ENCODE data around the gene MTHFD1L. TPM values are rescaled to one million over a fixed set of nuclear protein-coding genes. Genes with fewer than 3 reads are reported as not detected.

Gene MTHFD1L
- total and polyA plus RNA-seq, 2 donors = 13.9 to 16.0 TPM

DNA sequence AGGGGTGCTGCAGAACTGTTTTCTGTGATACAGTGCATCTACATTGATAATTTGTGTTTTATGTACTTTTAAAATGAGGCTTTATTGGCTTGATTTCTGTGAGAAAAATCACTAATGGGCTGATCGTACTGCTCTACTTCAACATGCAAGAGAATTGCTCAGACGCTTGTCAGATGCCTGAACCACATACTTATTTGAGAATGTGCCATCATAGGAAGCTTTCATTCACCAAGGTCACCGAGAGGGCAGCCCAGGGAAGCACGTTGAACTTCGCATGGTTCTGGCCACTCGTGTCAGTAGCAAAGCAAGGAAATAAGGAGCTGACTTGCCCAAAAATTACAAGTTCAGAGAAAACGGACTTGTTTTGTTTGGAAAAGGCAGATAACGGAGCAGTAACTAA, 205.8 kb downstream of the MTHFD1L start:
- no peaks in the 10 kb centered on the region for H3K27me3 ChIP-seq (ENCODE audit: control insufficient read depth in 2 of 2, insufficient read depth in 1 of 2, low read length in 1 of 2)
- no peak for DNase-seq (ENCODE audit: low read depth in 6 of 9, low spot score in 9 of 9)
- peaks cover 0 to 3% of the 10 kb centered on the region in 2 donors for H3K9me3 ChIP-seq (ENCODE audit: control insufficient read depth in 2 of 2, insufficient read depth in 1 of 2, low read length in 1 of 2)
- no peaks in the 10 kb centered on the region for H3K4me1 ChIP-seq (ENCODE audit: control insufficient read depth in 2 of 2, insufficient read depth in 2 of 2, low read length in 2 of 2)
- no peak overlapping the region for H3K4me3 ChIP-seq (ENCODE audit: low read length in 2 of 2)
- H3K36me3 ChIP-seq (ENCODE audit: control insufficient read depth in 2 of 2, insufficient read depth in 2 of 2, low read length in 1 of 2) = no peaks in the 10 kb centered on the region
- 92% methylated on average over 8 of the region's 8 CpGs for WGBS
- no peak overlapping the region for H3K27ac ChIP-seq (ENCODE audit: low read depth in 1 of 2, low read length in 1 of 2)

DNA sequence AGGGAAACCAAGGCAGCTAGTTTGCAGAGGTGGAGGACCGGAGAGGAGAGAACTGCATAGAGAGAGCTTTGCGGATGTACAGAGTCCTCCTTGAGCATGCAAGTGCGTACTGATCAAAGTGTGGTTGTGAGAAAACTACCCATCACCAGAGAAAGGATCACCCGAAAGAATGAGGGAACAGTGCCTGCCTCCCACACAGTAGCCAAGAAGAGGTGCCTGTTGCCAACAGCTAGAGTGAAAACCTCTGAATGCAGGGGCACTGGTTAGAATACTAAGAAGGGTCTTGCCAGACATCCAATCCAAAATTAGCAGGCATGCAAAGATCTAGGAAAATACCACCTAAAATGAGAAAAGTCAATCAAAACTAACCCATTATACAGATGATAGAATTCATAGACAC, 207.6 kb downstream of the MTHFD1L start:
- Histone ChIP-seq H3K9me3 (ENCODE audit: control insufficient read depth in 2 of 2, insufficient read depth in 1 of 2, low read length in 1 of 2) (peaks cover 0 to 11% of the 10 kb centered on the region in 2 donors), H3K36me3 (ENCODE audit: control insufficient read depth in 2 of 2, insufficient read depth in 2 of 2, low read length in 1 of 2) (no peaks in the 10 kb centered on the region), H3K27ac (ENCODE audit: low read depth in 1 of 2, low read length in 1 of 2) (no peak overlapping the region), H3K4me3 (ENCODE audit: low read length in 2 of 2) (no peak overlapping the region), H3K4me1 (ENCODE audit: control insufficient read depth in 2 of 2, insufficient read depth in 2 of 2, low read length in 2 of 2) (no peaks in the 10 kb centered on the region), H3K27me3 (ENCODE audit: control insufficient read depth in 2 of 2, insufficient read depth in 1 of 2, low read length in 1 of 2) (no peaks in the 10 kb centered on the region)
- no peak for DNase-seq (ENCODE audit: low read depth in 6 of 9, low spot score in 9 of 9)
- WGBS = 82% methylated on average over 4 of the region's 4 CpGs

DNA sequence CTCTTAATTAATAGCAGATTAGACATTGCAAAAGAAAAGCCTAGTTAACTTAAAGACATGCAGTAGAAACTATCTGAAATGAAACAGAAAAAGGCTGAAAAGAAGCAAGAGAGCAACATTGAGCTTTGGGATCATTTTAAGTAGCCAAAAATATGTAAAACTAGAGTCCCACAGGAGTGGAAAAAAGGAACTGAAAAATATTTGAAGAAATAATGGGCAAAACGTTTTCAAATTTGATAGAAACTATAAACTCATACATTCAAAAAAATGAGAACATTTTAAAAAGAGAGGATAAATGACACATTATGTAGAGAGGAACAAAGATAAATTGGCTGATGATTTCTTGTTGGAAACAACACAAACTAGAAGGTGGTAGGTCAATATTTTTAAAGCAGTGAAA, 208.2 kb downstream of the MTHFD1L start:
- Histone ChIP-seq H3K36me3 (ENCODE audit: control insufficient read depth in 2 of 2, insufficient read depth in 2 of 2, low read length in 1 of 2) (no peaks in the 10 kb centered on the region), H3K27me3 (ENCODE audit: control insufficient read depth in 2 of 2, insufficient read depth in 1 of 2, low read length in 1 of 2) (no peaks in the 10 kb centered on the region), H3K27ac (ENCODE audit: low read depth in 1 of 2, low read length in 1 of 2) (no peak overlapping the region), H3K9me3 (ENCODE audit: control insufficient read depth in 2 of 2, insufficient read depth in 1 of 2, low read length in 1 of 2) (peaks cover 0 to 11% of the 10 kb centered on the region in 2 donors), H3K4me3 (ENCODE audit: low read length in 2 of 2) (no peak overlapping the region), H3K4me1 (ENCODE audit: control insufficient read depth in 2 of 2, insufficient read depth in 2 of 2, low read length in 2 of 2) (no peaks in the 10 kb centered on the region)
- 80% methylated on average over 1 of the region's 1 CpG for WGBS
- no peak for DNase-seq (ENCODE audit: low read depth in 6 of 9, low spot score in 9 of 9)

DNA sequence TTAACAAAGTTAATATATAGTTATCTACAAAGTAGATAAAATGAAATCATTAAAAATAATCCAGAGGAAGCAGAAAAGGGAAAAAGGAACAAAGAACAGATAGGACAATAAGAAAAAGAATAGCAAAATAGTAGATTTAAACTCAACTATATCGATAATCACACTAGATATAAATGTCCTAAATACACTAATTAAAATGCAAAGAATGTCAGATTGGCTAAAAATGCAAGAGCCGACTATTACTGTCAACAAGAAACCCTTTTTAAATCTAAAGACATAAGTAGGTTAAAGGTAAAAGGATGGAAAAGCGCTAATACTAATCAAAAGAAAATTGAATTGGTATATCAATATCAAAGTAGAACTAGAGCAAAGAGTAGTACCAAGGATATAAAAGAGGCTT, 209.5 kb downstream of the MTHFD1L start:
- Histone ChIP-seq H3K27me3 (ENCODE audit: control insufficient read depth in 2 of 2, insufficient read depth in 1 of 2, low read length in 1 of 2) (no peaks in the 10 kb centered on the region), H3K4me3 (ENCODE audit: low read length in 2 of 2) (no peak overlapping the region), H3K36me3 (ENCODE audit: control insufficient read depth in 2 of 2, insufficient read depth in 2 of 2, low read length in 1 of 2) (no peaks in the 10 kb centered on the region), H3K9me3 (ENCODE audit: control insufficient read depth in 2 of 2, insufficient read depth in 1 of 2, low read length in 1 of 2) (peaks cover 0 to 11% of the 10 kb centered on the region in 2 donors), H3K4me1 (ENCODE audit: control insufficient read depth in 2 of 2, insufficient read depth in 2 of 2, low read length in 2 of 2) (no peaks in the 10 kb centered on the region), H3K27ac (ENCODE audit: low read depth in 1 of 2, low read length in 1 of 2) (no peak overlapping the region)
- WGBS = over 99% methylated on average over 3 of the region's 3 CpGs
- no peak for DNase-seq (ENCODE audit: low read depth in 6 of 9, low spot score in 9 of 9)

DNA sequence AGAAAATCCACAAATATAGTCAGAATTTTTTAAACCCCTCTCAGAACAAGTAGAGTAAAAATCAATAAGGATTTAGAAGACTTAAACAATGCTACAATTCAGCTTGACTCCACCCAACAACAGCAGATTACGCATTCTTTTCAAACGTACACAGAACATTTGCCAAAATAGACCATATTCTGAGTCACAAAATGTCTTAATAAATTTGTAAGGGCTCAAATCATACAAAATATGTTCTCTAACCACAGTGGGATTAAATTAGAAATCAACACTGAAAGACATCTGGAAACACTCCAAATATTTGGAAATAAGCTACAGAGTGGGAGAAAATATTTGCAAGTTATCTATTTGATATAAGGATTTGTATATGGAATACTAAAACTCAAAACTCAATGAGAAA, 210.0 kb downstream of the MTHFD1L start:
- peaks cover 0 to 11% of the 10 kb centered on the region in 2 donors for H3K9me3 ChIP-seq (ENCODE audit: control insufficient read depth in 2 of 2, insufficient read depth in 1 of 2, low read length in 1 of 2)
- no peak overlapping the region for H3K4me3 ChIP-seq (ENCODE audit: low read length in 2 of 2)
- H3K36me3 ChIP-seq (ENCODE audit: control insufficient read depth in 2 of 2, insufficient read depth in 2 of 2, low read length in 1 of 2) = no peaks in the 10 kb centered on the region
- H3K4me1 ChIP-seq (ENCODE audit: control insufficient read depth in 2 of 2, insufficient read depth in 2 of 2, low read length in 2 of 2) = no peaks in the 10 kb centered on the region
- H3K27me3 ChIP-seq (ENCODE audit: control insufficient read depth in 2 of 2, insufficient read depth in 1 of 2, low read length in 1 of 2) = no peaks in the 10 kb centered on the region
- 96% methylated on average over 2 of the region's 2 CpGs for WGBS
- no peak for DNase-seq (ENCODE audit: low read depth in 6 of 9, low spot score in 9 of 9)
- no peak overlapping the region for H3K27ac ChIP-seq (ENCODE audit: low read depth in 1 of 2, low read length in 1 of 2)

DNA sequence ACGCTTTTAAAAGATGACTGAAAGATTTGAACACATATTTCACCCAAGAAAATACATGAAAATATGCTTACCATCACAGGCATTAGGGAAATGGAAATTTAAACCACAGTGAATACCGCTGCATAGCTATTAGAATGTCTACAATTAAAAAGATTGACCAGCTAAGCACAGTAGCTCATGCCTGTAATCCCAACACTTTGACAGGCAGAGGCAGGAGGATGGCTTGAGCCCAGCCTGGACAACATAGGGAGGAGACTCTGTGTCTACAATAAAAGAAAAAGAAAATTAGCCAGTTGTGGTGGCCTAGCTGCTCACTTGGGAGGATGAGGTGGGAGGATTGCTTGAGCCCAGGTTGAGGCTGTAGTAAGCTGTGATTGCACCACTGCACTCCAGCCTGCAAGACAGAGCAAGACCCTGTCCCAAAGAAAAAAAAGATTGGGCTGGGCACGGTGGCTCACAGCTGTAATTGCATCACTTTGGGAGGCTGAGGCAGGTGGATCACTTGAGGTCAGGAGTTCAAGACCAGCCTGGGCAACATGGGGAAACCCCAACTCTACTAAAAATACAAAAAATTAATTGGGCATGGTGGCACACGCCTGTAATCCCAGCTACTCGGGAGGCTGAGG, 210.5 kb downstream of the MTHFD1L start:
- Histone ChIP-seq H3K4me1 (ENCODE audit: control insufficient read depth in 2 of 2, insufficient read depth in 2 of 2, low read length in 2 of 2) (no peaks in the 10 kb centered on the region), H3K27me3 (ENCODE audit: control insufficient read depth in 2 of 2, insufficient read depth in 1 of 2, low read length in 1 of 2) (no peaks in the 10 kb centered on the region), H3K27ac (ENCODE audit: low read depth in 1 of 2, low read length in 1 of 2) (no peak overlapping the region), H3K36me3 (ENCODE audit: control insufficient read depth in 2 of 2, insufficient read depth in 2 of 2, low read length in 1 of 2) (no peaks in the 10 kb centered on the region), H3K9me3 (ENCODE audit: control insufficient read depth in 2 of 2, insufficient read depth in 1 of 2, low read length in 1 of 2) (peaks cover 0 to 11% of the 10 kb centered on the region in 2 donors), H3K4me3 (ENCODE audit: low read length in 2 of 2) (no peak overlapping the region)
- 98% methylated on average over 5 of the region's 5 CpGs for WGBS
- DNase-seq (ENCODE audit: low read depth in 6 of 9, low spot score in 9 of 9) = no peak

DNA sequence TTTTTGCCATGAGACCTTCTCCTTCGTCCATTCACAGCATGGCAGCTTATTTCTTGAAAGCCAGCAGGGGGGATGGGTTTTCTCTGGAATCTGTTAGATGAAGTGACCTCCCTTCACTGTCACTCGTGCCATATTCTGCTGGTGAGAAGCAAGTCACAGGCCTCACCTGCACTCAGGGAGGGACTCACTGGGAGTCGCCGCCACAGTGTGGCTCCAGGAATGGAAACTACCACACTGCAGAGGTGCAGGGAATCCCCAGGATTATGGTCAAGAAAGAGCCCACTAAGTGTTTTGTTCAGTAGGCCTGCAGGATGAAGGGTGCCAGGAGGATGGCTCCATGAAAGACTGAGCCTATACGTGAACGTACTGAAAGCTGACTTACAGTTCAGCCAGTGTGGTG, 213.2 kb downstream of the MTHFD1L start:
- Histone ChIP-seq H3K4me1 (ENCODE audit: control insufficient read depth in 2 of 2, insufficient read depth in 2 of 2, low read length in 2 of 2) (no peaks in the 10 kb centered on the region), H3K27me3 (ENCODE audit: control insufficient read depth in 2 of 2, insufficient read depth in 1 of 2, low read length in 1 of 2) (no peaks in the 10 kb centered on the region), H3K36me3 (ENCODE audit: control insufficient read depth in 2 of 2, insufficient read depth in 2 of 2, low read length in 1 of 2) (no peaks in the 10 kb centered on the region), H3K4me3 (ENCODE audit: low read length in 2 of 2) (no peak overlapping the region), H3K9me3 (ENCODE audit: control insufficient read depth in 2 of 2, insufficient read depth in 1 of 2, low read length in 1 of 2) (peaks cover 0 to 11% of the 10 kb centered on the region in 2 donors), H3K27ac (ENCODE audit: low read depth in 1 of 2, low read length in 1 of 2) (no peak overlapping the region)
- DNase-seq (ENCODE audit: low read depth in 6 of 9, low spot score in 9 of 9) = no peak
- 97% methylated on average over 6 of the region's 6 CpGs for WGBS

DNA sequence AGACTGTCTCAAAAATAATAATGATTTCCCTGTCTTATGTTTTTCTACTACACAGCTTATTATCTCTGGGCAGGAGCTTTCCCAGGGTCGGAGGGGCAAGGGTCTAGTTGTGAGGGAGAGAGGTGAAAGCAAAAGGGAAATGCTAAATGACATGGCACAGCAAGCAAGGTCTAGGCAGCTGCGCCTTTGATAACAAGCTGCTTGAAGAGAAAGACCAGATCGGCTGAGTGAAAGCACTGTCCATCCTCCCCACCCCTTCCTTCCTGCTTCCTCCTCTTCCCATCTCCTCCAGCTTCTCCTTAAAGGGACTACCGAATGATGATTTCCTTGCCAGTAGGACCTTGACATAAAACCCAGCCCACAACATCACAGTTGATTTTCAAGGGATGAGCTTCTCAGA, 216.2 kb downstream of the MTHFD1L start:
- H3K27me3 ChIP-seq (ENCODE audit: control insufficient read depth in 2 of 2, insufficient read depth in 1 of 2, low read length in 1 of 2) = no peaks in the 10 kb centered on the region
- DNase-seq (ENCODE audit: low read depth in 6 of 9, low spot score in 9 of 9) = no peak
- no peak overlapping the region for H3K27ac ChIP-seq (ENCODE audit: low read depth in 1 of 2, low read length in 1 of 2)
- no peak overlapping the region for H3K4me3 ChIP-seq (ENCODE audit: low read length in 2 of 2)
- 93% methylated on average over 4 of the region's 4 CpGs for WGBS
- H3K4me1 ChIP-seq (ENCODE audit: control insufficient read depth in 2 of 2, insufficient read depth in 2 of 2, low read length in 2 of 2) = no peaks in the 10 kb centered on the region
- no peaks in the 10 kb centered on the region for H3K36me3 ChIP-seq (ENCODE audit: control insufficient read depth in 2 of 2, insufficient read depth in 2 of 2, low read length in 1 of 2)
- H3K9me3 ChIP-seq (ENCODE audit: control insufficient read depth in 2 of 2, insufficient read depth in 1 of 2, low read length in 1 of 2) = peaks cover 0 to 6% of the 10 kb centered on the region in 2 donors

DNA sequence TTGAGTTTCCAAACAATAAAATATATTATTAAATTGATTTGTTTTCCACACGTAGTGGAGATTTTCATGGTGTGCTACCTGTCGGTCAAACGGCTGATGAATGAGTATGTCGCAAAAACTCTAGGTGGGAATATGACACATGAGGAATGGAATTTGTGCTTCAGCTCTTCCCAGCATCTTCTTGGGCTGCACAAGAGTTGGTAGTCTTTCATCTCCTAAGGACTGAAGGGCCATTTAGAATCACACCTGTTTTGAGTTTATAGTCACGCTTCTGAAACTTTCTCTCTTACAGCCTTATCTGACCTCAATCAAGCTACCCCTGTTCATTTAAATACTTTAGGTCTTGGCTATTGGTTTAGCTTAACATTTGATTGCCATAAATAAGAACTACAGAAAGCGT, 216.6 kb downstream of the MTHFD1L start:
- no peak for DNase-seq (ENCODE audit: low read depth in 6 of 9, low spot score in 9 of 9)
- Histone ChIP-seq H3K4me1 (ENCODE audit: control insufficient read depth in 2 of 2, insufficient read depth in 2 of 2, low read length in 2 of 2) (no peaks in the 10 kb centered on the region), H3K4me3 (ENCODE audit: low read length in 2 of 2) (no peak overlapping the region), H3K36me3 (ENCODE audit: control insufficient read depth in 2 of 2, insufficient read depth in 2 of 2, low read length in 1 of 2) (no peaks in the 10 kb centered on the region), H3K27me3 (ENCODE audit: control insufficient read depth in 2 of 2, insufficient read depth in 1 of 2, low read length in 1 of 2) (no peaks in the 10 kb centered on the region), H3K27ac (ENCODE audit: low read depth in 1 of 2, low read length in 1 of 2) (no peak overlapping the region), H3K9me3 (ENCODE audit: control insufficient read depth in 2 of 2, insufficient read depth in 1 of 2, low read length in 1 of 2) (peaks cover 0 to 6% of the 10 kb centered on the region in 2 donors)
- 91% methylated on average over 6 of the region's 6 CpGs for WGBS

Data from thymus (tissue), 11 donors.